ENCODE results near the gene LRRC18.

The LRRC18 gene

DNA sequence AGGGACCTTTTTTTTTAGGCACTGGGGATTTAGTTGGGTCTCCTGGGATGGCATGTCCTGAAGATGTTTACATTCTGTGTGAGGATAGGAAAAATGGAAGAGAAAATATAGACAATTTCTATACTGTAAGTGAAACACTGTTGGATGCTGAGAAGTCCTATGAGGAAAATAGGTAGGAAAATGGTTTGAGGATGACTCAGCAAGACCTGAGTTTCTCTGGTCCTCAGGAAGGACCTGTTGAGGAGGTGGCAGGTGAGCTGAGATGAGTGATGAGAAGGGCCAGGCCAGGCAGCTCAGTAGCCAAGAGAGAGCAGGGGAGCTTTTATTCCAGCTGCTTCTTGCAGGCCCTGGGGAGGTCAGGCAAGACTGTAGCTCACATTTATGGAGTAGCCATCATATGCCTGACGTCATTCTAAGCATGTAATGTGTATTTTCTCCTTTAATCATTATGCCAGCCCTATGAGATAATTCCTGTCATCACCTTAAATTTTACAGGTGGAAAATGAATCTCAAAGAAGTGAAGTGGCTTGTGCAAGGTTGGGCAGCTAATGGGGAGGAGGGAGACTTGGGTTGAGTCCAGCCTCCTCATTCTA is 19.1 kb upstream of the LRRC18 start:
- H3K36me3 ChIP-seq (ENCODE audit: control insufficient read depth in 2 of 2, insufficient read depth in 1 of 2, low read length in 2 of 2) = no peaks in the 10 kb centered on the region
- H3K9me3 ChIP-seq (ENCODE audit: control insufficient read depth, insufficient read depth, low read depth, low read length) = no peaks in the 10 kb centered on the region
- ChIA-PET POLR2A (no interaction called here), CTCF (interaction anchor here (1.0 kb wide), 1 partner anchor 11 kb away, joined by 3 read pairs; no protein-coding TSS in a partner anchor)
- H3K4me1 ChIP-seq (ENCODE audit: control insufficient read depth, insufficient read depth, low read length) = no peaks in the 10 kb centered on the region
- no peak overlapping the region for H3K4me3 ChIP-seq (ENCODE audit: low read depth, low read length)
- TF ChIP-seq, protein P1, sequence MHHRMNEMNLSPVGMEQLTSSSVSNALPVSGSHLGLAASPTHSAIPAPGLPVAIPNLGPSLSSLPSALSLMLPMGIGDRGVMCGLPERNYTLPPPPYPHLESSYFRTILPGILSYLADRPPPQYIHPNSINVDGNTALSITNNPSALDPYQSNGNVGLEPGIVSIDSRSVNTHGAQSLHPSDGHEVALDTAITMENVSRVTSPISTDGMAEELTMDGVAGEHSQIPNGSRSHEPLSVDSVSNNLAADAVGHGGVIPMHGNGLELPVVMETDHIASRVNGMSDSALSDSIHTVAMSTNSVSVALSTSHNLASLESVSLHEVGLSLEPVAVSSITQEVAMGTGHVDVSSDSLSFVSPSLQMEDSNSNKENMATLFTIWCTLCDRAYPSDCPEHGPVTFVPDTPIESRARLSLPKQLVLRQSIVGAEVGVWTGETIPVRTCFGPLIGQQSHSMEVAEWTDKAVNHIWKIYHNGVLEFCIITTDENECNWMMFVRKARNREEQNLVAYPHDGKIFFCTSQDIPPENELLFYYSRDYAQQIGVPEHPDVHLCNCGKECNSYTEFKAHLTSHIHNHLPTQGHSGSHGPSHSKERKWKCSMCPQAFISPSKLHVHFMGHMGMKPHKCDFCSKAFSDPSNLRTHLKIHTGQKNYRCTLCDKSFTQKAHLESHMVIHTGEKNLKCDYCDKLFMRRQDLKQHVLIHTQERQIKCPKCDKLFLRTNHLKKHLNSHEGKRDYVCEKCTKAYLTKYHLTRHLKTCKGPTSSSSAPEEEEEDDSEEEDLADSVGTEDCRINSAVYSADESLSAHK (tag by site-specific recombination; IDR thresholded peaks at IDR 0.05) = no peak
- TF ChIP-seq, protein P2, sequence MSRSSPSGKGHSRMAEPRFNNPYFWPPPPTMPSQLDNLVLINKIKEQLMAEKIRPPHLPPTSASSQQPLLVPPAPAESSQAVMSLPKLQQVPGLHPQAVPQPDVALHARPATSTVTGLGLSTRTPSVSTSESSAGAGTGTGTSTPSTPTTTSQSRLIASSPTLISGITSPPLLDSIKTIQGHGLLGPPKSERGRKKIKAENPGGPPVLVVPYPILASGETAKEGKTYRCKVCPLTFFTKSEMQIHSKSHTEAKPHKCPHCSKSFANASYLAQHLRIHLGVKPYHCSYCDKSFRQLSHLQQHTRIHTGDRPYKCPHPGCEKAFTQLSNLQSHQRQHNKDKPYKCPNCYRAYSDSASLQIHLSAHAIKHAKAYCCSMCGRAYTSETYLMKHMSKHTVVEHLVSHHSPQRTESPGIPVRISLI (tag by site-specific recombination; IDR thresholded peaks at IDR 0.05) = no peak
- TF ChIP-seq ZNF548 (tag by site-specific recombination; IDR thresholded peaks at IDR 0.05) (no peak), ZNF140 (tag by site-specific recombination; IDR thresholded peaks at IDR 0.05) (no peak), WT1 (tag by site-specific recombination; IDR thresholded peaks at IDR 0.05) (no peak), ZNF335 (tag by site-specific recombination; conservative IDR thresholded peaks at IDR 0.05) (no peak), ZNF138 (tag by site-specific recombination; IDR thresholded peaks at IDR 0.05; ENCODE audit: borderline replicate concordance) (no peak), OSR2 (tag by site-specific recombination; IDR thresholded peaks at IDR 0.05) (no peak), ZNF350 (tag by site-specific recombination; IDR thresholded peaks at IDR 0.05) (no peak), ZNF23 (tag by site-specific recombination; IDR thresholded peaks at IDR 0.05; ENCODE audit: borderline replicate concordance) (no peak)
- H3K27ac ChIP-seq (ENCODE audit: extremely low read depth, low read depth, low read length) = no peak overlapping the region

DNA sequence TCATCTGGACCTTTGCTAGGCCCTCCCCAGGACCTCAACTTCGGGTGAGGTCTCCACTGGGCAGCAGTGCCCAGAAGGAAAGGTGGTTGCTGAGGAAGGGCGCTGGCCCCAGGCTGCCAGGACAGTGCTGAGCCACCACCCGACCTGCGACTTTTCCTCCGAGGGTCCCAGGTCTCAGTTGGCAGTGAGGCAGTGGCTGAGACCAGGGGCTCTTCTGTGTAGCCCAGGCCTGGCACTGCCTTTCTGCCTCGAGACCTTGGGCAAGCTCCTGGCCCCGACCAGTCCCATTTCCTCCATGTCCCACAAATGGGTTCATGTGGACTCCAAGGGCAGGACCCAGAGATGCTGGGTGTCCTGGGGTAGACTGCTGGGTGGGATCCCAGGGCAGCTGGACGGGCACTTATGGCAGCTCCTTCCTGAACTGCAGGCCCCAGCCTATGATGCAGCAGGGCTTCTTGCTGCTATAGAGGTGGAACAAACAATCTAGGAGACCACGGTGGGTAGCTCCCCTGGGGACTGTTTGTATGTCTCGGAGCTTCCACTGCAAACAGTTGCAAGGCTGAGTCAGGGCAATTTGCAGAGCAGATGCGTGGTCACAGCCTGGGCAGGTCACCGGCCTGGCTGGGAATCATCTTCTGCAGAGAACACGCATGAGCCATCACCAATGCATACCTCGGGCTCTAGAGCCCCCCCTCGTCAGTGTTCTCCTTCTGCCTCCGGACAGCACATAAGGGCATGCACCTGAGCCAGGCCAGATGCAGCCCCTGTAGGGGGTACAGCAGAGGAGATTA is 17.9 kb upstream of the LRRC18 start:
- Histone ChIP-seq H3K27ac (ENCODE audit: extremely low read depth, low read depth, low read length) (no peak overlapping the region), H3K36me3 (ENCODE audit: control insufficient read depth in 2 of 2, insufficient read depth in 1 of 2, low read length in 2 of 2) (no peaks in the 10 kb centered on the region), H3K4me1 (ENCODE audit: control insufficient read depth, insufficient read depth, low read length) (no peaks in the 10 kb centered on the region), H3K4me3 (ENCODE audit: low read depth, low read length) (no peak overlapping the region), H3K9me3 (ENCODE audit: control insufficient read depth, insufficient read depth, low read depth, low read length) (no peaks in the 10 kb centered on the region)
- ChIA-PET CTCF (no interaction called here), POLR2A (no interaction called here)
- TF ChIP-seq ZNF585B (tag by site-specific recombination; IDR thresholded peaks at IDR 0.05) (no peak), ZNF776 (tag by site-specific recombination; IDR thresholded peaks at IDR 0.05; ENCODE audit: borderline replicate concordance) (no peak), SP2 (tag by site-specific recombination; IDR thresholded peaks at IDR 0.05) (no peak), SCRT1 (tag by site-specific recombination; IDR thresholded peaks at IDR 0.05; ENCODE audit: borderline replicate concordance) (no peak), ZNF10 (tag by site-specific recombination; IDR thresholded peaks at IDR 0.05) (no peak)
- TF ChIP-seq, protein P3, sequence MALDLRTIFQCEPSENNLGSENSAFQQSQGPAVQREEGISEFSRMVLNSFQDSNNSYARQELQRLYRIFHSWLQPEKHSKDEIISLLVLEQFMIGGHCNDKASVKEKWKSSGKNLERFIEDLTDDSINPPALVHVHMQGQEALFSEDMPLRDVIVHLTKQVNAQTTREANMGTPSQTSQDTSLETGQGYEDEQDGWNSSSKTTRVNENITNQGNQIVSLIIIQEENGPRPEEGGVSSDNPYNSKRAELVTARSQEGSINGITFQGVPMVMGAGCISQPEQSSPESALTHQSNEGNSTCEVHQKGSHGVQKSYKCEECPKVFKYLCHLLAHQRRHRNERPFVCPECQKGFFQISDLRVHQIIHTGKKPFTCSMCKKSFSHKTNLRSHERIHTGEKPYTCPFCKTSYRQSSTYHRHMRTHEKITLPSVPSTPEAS (tag by site-specific recombination; IDR thresholded peaks at IDR 0.05) = no peak

DNA sequence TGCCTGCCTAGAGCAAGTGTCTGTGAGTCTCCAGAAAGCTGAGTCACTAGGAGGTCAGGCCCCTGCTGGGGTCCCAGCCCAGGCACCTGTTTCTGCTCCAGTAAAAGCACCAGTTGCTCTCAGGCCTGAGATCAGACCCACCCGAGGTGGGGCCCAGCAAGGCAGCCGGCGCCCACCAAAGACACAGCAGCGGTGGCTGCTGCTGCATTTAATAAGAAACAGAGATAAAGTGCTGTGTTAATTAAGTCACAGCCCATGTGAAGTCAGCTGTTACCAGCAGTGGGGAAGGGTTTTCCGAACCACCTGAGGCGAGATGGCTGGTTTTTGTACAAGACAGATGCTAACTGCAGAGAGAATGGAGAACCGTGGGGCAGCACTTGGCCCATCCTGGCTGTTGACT is 12.1 kb upstream of the LRRC18 start:
- POLR2A ChIA-PET = no interaction called here
- TF ChIP-seq ZNF138 (tag by site-specific recombination; IDR thresholded peaks at IDR 0.05; ENCODE audit: borderline replicate concordance) (no peak), ZBTB21 (tag by site-specific recombination; IDR thresholded peaks at IDR 0.05) (no peak), ZNF521 (tag by site-specific recombination; IDR thresholded peaks at IDR 0.05) (no peak), ZNF785 (tag by site-specific recombination; IDR thresholded peaks at IDR 0.05) (no peak), ZNF214 (tag by site-specific recombination; IDR thresholded peaks at IDR 0.05; ENCODE audit: borderline replicate concordance) (no peak), ZNF140 (tag by site-specific recombination; IDR thresholded peaks at IDR 0.05) (no peak)
- TF ChIP-seq, protein P4, sequence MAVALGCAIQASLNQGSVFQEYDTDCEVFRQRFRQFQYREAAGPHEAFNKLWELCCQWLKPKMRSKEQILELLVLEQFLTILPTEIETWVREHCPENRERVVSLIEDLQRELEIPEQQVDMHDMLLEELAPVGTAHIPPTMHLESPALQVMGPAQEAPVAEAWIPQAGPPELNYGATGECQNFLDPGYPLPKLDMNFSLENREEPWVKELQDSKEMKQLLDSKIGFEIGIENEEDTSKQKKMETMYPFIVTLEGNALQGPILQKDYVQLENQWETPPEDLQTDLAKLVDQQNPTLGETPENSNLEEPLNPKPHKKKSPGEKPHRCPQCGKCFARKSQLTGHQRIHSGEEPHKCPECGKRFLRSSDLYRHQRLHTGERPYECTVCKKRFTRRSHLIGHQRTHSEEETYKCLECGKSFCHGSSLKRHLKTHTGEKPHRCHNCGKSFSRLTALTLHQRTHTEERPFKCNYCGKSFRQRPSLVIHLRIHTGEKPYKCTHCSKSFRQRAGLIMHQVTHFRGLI (tag by site-specific recombination; IDR thresholded peaks at IDR 0.05) = no peak
- TF ChIP-seq, protein P5, sequence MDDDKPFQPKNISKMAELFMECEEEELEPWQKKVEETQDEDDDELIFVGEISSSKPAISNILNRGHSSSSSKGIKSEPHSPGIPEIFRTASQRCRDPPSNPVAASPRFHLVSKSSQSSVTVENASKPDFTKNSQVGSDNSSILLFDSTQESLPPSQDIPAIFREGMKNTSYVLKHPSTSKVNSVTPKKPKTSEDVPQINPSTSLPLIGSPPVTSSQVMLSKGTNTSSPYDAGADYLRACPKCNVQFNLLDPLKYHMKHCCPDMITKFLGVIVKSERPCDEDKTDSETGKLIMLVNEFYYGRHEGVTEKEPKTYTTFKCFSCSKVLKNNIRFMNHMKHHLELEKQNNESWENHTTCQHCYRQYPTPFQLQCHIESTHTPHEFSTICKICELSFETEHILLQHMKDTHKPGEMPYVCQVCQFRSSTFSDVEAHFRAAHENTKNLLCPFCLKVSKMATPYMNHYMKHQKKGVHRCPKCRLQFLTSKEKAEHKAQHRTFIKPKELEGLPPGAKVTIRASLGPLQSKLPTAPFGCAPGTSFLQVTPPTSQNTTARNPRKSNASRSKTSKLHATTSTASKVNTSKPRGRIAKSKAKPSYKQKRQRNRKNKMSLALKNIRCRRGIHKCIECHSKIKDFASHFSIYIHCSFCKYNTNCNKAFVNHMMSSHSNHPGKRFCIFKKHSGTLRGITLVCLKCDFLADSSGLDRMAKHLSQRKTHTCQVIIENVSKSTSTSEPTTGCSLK (tag by site-specific recombination; IDR thresholded peaks at IDR 0.05) = no peak

More for the DNA sequence above, 12.1 kb upstream of the LRRC18 start:
- CTCF ChIA-PET = interaction anchor here (0.6 kb wide), 2 partner anchors 350 to 373 kb away, joined by 3 read pairs; no protein-coding TSS in a partner anchor
- H3K4me3 ChIP-seq (ENCODE audit: low read depth, low read length) = no peak overlapping the region
- H3K4me1 ChIP-seq (ENCODE audit: control insufficient read depth, insufficient read depth, low read length) = no peaks in the 10 kb centered on the region
- no peak overlapping the region for H3K27ac ChIP-seq (ENCODE audit: extremely low read depth, low read depth, low read length)
- H3K9me3 ChIP-seq (ENCODE audit: control insufficient read depth, insufficient read depth, low read depth, low read length) = no peaks in the 10 kb centered on the region
- no peaks in the 10 kb centered on the region for H3K36me3 ChIP-seq (ENCODE audit: control insufficient read depth in 2 of 2, insufficient read depth in 1 of 2, low read length in 2 of 2)

Measured in HEK293 (cell line).